ENCODE results near the gene ZCCHC24.
"Not testable (repeated sequence)": the region's sequence is repeated elsewhere in the genome, so short reads cannot be mapped to it uniquely, and the experiment has no call there.

DNA sequence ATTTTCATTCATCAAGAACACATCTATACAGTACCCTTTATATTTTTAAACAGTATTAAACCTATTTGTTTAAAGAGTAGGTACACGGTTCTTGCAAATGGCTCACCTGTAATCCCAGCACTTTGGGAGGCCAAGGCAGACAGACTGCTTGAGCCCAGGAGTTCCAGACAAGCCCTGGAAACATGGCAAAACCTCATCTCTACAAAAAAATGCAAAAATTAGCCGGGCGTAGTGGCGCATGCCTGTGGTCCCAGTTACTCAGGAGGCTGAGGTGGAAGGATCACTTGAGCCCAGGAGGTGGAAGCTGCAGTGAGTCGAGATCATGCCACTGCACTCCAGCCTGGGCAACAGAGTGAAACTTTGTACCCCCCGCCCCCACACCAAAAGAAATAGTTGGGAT is 1.8 kb upstream of the ZCCHC24 start:
- TF ChIP-seq, protein P1, sequence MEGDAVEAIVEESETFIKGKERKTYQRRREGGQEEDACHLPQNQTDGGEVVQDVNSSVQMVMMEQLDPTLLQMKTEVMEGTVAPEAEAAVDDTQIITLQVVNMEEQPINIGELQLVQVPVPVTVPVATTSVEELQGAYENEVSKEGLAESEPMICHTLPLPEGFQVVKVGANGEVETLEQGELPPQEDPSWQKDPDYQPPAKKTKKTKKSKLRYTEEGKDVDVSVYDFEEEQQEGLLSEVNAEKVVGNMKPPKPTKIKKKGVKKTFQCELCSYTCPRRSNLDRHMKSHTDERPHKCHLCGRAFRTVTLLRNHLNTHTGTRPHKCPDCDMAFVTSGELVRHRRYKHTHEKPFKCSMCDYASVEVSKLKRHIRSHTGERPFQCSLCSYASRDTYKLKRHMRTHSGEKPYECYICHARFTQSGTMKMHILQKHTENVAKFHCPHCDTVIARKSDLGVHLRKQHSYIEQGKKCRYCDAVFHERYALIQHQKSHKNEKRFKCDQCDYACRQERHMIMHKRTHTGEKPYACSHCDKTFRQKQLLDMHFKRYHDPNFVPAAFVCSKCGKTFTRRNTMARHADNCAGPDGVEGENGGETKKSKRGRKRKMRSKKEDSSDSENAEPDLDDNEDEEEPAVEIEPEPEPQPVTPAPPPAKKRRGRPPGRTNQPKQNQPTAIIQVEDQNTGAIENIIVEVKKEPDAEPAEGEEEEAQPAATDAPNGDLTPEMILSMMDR (conservative IDR thresholded peaks at IDR 0.05), result not testable (repeated sequence)
- TF ChIP-seq EZH2 (IDR thresholded peaks at IDR 0.05; ENCODE audit: low read depth), result not testable (repeated sequence)

Measured in PC-9 (cell line).